Left forelimb (tissue), 1 donor: ENCODE measurements around the gene S100A12.
"Not testable (repeated sequence)": the region's sequence is repeated elsewhere in the genome, so short reads cannot be mapped to it uniquely, and the experiment has no call there.

Experiments
- DNase-seq: peaks from one replicate; pipeline ENCODE4 v3.0.0-alpha.2; 2018; ENCODE audit warnings: low spot score

Gene S100A12

DNA sequence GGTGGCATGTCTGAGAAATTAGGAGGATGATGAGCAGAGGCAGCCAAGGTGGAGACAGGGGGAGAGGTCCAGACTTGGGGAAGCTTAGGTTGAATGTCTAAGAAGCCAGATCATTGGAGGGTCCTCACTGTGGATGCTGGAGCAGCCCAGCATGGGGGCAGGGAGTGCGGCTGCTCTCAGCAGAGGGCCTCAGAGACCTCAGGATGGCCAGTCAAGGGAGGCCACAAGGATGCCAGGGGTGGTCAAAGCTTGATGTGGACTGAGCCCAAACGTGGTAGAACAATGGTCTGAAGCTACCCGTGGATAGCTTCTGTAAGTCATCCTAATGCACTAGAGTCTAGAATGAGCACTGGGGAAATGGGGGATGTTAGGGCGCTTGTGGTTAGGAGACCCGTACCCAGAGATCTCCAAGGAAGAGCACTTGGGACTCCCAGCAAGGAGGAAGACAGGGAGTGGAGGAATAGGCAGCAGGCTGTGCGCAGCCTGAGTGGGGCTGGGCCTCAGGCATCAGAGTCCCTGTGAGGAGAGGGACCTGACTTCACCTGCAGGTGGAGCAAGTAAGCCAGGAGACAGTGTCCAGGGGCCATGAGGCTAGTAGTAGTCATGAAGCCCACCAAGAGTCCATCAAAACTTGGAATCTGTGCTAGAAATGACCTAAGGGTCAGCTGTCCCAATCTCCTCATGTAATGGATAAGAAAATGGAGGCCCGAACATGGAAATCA, 22.0 kb downstream of the S100A12 start:
- DNase-seq = no peak

GRCh38 chr1:153352523-153352922, 22.9 kb downstream of the S100A12 start:
- no peak for DNase-seq

GRCh38 chr1:153350321-153350957, 25.0 kb downstream of the S100A12 start:
- no peak for DNase-seq

- no peak for DNase-seq
Observed at GRCh38 chr1:153349363-153350320, 25.8 kb downstream of the S100A12 start.

DNA sequence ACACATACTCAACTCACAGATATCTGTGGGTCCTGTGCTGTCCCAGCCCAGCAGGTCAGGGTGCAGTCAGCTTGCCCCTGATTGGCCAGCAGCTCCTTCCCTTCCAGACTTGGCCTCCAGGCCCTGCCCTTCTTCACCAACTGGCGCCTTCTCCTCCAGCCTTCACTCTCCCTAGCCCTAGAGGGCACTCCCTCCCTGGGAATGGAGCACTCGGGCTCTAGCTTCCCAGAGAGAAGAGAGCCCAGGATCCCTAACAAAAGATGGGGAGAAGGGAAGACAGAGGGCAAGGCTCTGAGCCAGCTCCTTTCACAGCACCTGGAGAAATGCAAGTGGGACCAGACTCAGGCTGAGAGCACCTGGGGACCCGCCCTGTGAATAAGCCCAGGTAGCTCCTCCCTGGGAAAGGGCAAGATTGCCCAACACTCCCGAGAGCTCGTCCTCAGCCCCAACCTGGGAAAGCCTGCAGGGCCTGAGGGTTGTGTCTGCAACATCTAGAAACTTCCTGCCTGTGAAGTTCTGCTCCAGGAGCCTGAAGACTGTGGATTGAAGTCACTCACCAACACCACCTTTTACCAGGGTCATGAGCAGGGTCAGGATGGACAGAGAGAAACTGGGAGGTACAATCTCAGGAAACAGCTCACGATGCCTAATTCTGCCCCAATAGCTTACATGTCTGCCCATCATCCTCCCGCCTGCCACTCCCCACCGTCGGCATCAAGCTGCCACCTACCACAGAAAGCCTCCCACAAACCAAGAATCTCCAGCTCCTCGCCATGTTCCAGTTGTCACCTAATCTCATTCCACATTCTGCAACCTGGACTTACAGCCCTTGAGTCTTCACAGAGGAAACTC, 26.7 kb downstream of the S100A12 start, which contains the start of gene PGLYRP4:
PGLYRP4 (minus strand) TSS at position 331 of the 852 bp plus-strand sequence. CDS start 909 bp downstream, outside the sequence.
- DNase-seq = no peak

DNA sequence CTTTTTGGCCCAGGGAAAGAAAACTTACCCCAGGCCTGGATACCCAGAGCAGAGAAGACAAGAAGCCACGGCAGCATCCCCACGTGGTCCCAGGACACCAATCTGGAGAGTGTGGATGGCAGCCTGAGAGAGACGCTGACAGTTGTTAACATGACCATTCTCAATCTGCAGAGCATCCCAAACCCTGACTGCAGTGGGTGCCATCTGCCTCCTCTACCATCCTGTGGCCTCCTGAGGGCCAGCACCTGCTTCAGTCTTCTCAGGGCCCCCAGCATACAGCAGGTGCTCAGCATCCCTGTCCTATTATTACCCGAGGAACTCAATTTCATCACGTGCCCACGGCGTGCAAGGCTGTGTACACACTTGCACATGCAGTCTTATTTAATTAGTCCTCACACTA, 27.6 kb downstream of the S100A12 start:
- no peak for DNase-seq

DNA sequence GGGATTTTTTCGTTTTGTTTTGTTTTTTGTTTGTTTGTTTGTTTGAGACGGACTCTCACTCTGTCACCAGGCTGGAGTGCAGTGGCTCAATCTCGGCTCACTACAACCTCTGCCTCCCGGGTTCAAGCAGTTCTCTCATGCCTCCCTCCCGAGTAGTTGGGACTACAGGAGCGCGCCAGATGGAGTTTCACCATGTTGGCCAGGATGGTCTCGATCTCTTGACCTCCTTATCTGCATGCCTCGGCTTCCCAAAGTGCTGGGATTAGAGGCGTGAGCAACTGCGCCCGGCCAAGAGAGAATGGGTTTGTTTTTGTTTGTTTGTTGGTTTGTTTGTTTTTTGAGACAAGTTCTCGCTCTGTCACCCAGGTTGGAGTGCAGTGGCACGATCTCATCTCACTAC, 28.4 kb downstream of the S100A12 start:
- DNase-seq = not testable (repeated sequence)

DNA sequence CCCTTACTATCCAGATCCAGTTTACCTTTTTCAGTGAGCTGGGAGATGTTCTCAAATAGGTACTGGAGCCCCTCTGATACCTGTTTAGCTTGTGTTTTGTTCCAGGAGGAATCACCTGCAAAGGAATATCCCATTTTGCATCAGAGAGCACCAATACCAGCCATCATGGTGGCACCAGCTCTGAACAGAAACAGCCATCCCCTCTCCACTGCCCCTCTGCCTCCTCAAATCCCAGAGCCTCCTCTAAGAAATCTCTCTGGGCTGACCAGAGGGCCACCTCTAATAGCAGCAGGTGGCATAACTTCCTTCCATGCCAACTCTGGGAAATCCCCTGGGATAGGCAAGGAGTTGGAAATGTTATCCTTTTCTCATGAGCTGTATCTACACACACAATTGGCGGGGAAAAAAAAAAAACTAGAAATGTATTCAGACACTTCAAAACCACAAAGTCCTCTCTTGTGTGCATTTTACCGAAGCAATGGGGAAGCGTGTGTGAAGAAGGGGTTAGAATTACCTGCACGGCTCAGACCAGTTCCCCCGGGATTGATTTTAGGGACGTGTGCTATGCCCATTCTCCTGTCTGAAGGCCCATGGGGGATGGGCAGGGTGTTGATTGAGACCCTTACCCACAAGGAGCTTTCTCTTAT, 29.2 kb downstream of the S100A12 start:
- DNase-seq = no peak

- DNase-seq = no peak
Observed at GRCh38 chr1:153345187-153346076, 30.0 kb downstream of the S100A12 start.

- DNase-seq = no peak
Observed at GRCh38 chr1:153344718-153345025, 30.7 kb downstream of the S100A12 start.

- DNase-seq = no peak
Observed at GRCh38 chr1:153343811-153344717, 31.4 kb downstream of the S100A12 start.

GRCh38 chr1:153343040-153343681, 32.3 kb downstream of the S100A12 start:
- no peak for DNase-seq

- no peak for DNase-seq
Observed at GRCh38 chr1:153342178-153342577, 33.2 kb downstream of the S100A12 start.

GRCh38 chr1:153341431-153341934, 33.9 kb downstream of the S100A12 start:
- no peak for DNase-seq

- no peak for DNase-seq
Observed at GRCh38 chr1:153340356-153340755, 35.1 kb downstream of the S100A12 start.

GRCh38 chr1:153339802-153340201, 35.6 kb downstream of the S100A12 start:
- DNase-seq = no peak

DNA sequence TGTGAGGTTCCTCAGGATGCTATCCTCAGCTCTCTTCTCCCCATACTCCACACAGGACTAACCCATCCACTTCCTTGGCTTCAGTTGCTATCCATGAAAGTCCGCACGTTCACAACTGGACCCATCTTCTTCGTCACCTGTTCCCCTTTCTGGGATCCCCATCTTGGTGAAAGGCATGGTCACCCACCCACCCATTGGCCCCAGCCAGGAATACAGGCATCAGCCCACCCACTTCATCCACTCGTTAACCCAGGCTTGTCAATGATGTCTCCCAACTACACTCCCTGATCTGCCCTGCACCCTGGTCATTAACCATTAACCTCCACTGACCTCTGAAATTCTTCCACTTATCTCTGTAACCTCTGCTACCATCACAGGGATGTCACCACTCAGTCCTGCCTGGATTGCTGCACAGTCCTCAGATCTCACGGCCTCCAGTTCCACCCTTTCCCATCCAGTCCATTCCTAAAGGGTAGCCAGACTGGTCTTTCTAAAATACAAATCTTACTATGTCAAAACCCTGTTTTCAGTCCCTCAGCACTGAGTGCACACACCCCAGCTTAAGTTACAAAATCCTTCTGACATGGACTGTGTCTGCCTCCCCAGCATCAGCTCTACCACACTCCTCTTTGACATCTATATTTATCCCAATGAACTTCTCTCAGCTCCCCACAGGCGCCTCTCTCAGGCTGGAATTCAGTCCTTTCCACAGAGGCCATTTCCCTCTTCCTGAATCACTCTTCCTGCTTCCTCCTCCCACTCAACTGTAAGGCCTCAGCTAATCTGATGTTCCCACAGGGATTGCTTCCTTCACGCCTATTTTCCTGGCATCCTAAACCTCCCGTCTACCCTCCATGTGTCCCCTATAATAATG, 37.2 kb downstream of the S100A12 start:
- no peak for DNase-seq
